ENCODE results near the gene THAP4. TPM values are rescaled to one million over a fixed set of nuclear protein-coding genes. Genes with fewer than 3 reads are reported as not detected.
"Not testable (repeated sequence)": the region's sequence is repeated elsewhere in the genome, so short reads cannot be mapped to it uniquely, and the experiment has no call there.

The THAP4 gene
- total and polyA plus RNA-seq, 5 donors = 74.2 to 126 (median 94.2) TPM

- H3K4me3 ChIP-seq (ENCODE audit: low read length); H3K27ac ChIP-seq (ENCODE audit: low read length); DNase-seq; H3K4me1 ChIP-seq (ENCODE audit: control insufficient read depth, insufficient read depth, low read length); intact Hi-C loops (cut with DNase I); H3K9me3 ChIP-seq (ENCODE audit: control insufficient read depth, low read length); H3K27me3 ChIP-seq (ENCODE audit: control insufficient read depth, insufficient read depth); ATAC-seq: not testable (repeated sequence)
- WGBS = 95% methylated on average over 24 of the region's 24 CpGs
Observed at GRCh38 chr2:241662731-241663130, 25.8 kb upstream of the THAP4 start.

- no peaks in the 10 kb centered on the region for H3K9me3 ChIP-seq (ENCODE audit: control insufficient read depth, low read length)
- 92% methylated on average over 14 of the region's 14 CpGs for WGBS
- no peak overlapping the region for H3K4me3 ChIP-seq (ENCODE audit: low read length)
- H3K4me1 ChIP-seq (ENCODE audit: control insufficient read depth, insufficient read depth, low read length) = no peaks in the 10 kb centered on the region
- DNase-seq = no peak
- H3K27ac ChIP-seq (ENCODE audit: low read length) = no peak overlapping the region
- ATAC-seq = no peak
- intact Hi-C loops (cut with DNase I) = no loop called here
- H3K27me3 ChIP-seq (ENCODE audit: control insufficient read depth, insufficient read depth) = no peaks in the 10 kb centered on the region
Observed at GRCh38 chr2:241660593-241661213, 23.7 kb upstream of the THAP4 start.

GRCh38 chr2:241659150-241659739 is 22.3 kb upstream of the THAP4 start:
- ATAC-seq (peak; percentile 27 to 53), DNase-seq (peak; percentile 60 to 86 (median 80))
- Histone ChIP-seq H3K9me3 (ENCODE audit: control insufficient read depth, low read length) (no peaks in the 10 kb centered on the region), H3K27me3 (ENCODE audit: control insufficient read depth, insufficient read depth) (no peaks in the 10 kb centered on the region), H3K4me3 (ENCODE audit: low read length) (no peak overlapping the region), H3K4me1 (ENCODE audit: control insufficient read depth, insufficient read depth, low read length) (no peaks in the 10 kb centered on the region), H3K27ac (ENCODE audit: low read length) (no peak overlapping the region)
- intact Hi-C loops (cut with DNase I) = no loop called here
- WGBS = 48% methylated on average over 26 of the region's 26 CpGs

DNA sequence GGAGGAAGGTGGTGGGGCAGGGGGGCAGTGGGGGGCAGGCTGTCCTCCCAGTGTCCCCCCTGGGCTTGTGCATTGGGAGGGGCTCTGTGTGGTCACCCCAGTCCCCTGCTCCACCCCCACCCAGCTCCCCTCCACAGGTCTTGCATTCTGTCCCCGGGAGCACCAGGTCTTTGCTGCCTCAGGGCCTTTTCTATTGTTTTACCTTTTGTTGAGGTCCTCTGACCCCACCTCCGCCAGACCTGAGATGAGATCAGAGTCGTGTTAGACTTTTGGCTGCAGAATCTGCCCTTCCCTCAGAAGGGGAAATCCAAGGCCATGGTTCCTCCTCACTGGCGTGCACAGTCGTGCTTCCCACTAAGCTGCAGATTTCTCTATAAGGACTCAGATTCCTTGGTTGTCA is 21.3 kb upstream of the THAP4 start:
- ATAC-seq (no peak), DNase-seq (no peak)
- Histone ChIP-seq H3K4me1 (ENCODE audit: control insufficient read depth, insufficient read depth, low read length) (no peaks in the 10 kb centered on the region), H3K4me3 (ENCODE audit: low read length) (no peak overlapping the region), H3K27ac (ENCODE audit: low read length) (no peak overlapping the region), H3K27me3 (ENCODE audit: control insufficient read depth, insufficient read depth) (no peaks in the 10 kb centered on the region), H3K9me3 (ENCODE audit: control insufficient read depth, low read length) (no peaks in the 10 kb centered on the region)
- intact Hi-C loops (cut with DNase I) = no loop called here
- WGBS = 77% methylated on average over 5 of the region's 5 CpGs

- WGBS = 90% methylated on average over 15 of the region's 15 CpGs
- no peaks in the 10 kb centered on the region for H3K27me3 ChIP-seq (ENCODE audit: control insufficient read depth, insufficient read depth)
- no peak overlapping the region for H3K4me3 ChIP-seq (ENCODE audit: low read length)
- no peak overlapping the region for H3K27ac ChIP-seq (ENCODE audit: low read length)
- no peaks in the 10 kb centered on the region for H3K4me1 ChIP-seq (ENCODE audit: control insufficient read depth, insufficient read depth, low read length)
- no peak for DNase-seq
- ATAC-seq = no peak
- no peaks in the 10 kb centered on the region for H3K9me3 ChIP-seq (ENCODE audit: control insufficient read depth, low read length)
- intact Hi-C loops (cut with DNase I) = no loop called here
Observed at GRCh38 chr2:241657786-241658254, 20.9 kb upstream of the THAP4 start.

DNA sequence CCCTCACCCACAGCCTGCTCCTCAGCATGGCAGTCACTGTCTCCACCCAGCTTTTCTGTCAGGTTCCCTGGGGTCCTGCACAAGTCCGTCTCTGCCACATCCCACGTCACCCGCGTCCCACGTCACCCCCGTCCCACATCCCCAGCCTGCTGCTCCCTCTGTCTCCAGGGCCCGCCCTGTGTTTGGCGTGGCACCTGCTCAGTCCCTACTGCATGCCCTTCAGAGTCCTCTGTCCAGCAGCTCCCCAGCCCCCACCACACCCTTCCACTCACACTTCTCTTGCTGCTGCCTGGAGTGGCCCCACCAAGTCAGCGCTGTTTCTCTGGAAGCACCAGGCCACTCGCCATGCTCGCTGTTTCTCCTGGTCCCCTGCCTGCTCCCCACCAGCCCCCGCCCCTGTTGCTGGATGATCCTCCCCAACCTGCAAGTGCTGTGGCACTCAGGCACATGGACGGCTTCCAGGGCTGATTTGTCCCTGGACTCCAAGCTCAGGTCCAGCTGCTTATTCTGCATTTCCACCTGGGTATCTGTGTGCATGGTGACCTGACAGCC is 19.3 kb upstream of the THAP4 start:
- Histone ChIP-seq H3K9me3 (ENCODE audit: control insufficient read depth, low read length) (no peaks in the 10 kb centered on the region), H3K27ac (ENCODE audit: low read length) (peak overlapping the region; percentile 61), H3K4me1 (ENCODE audit: control insufficient read depth, insufficient read depth, low read length) (no peaks in the 10 kb centered on the region), H3K4me3 (ENCODE audit: low read length) (no peak overlapping the region), H3K27me3 (ENCODE audit: control insufficient read depth, insufficient read depth) (no peaks in the 10 kb centered on the region)
- DNase-seq = peak in 2 of 3 donors; percentile 67 to 74
- peak; percentile 63 to 68 for ATAC-seq
- intact Hi-C loops (cut with DNase I) = no loop called here
- WGBS = 71% methylated on average over 13 of the region's 13 CpGs

- Histone ChIP-seq H3K27ac (ENCODE audit: low read length) (peak overlapping the region; percentile 61), H3K4me1 (ENCODE audit: control insufficient read depth, insufficient read depth, low read length) (no peaks in the 10 kb centered on the region), H3K9me3 (ENCODE audit: control insufficient read depth, low read length) (no peaks in the 10 kb centered on the region), H3K4me3 (ENCODE audit: low read length) (no peak overlapping the region), H3K27me3 (ENCODE audit: control insufficient read depth, insufficient read depth) (no peaks in the 10 kb centered on the region)
- ATAC-seq = no peak
- intact Hi-C loops (cut with DNase I) = no loop called here
- WGBS = 87% methylated on average over 17 of the region's 17 CpGs
- DNase-seq = peak in 1 of 3 donors; percentile 22
Observed at GRCh38 chr2:241655516-241656189, 18.7 kb upstream of the THAP4 start.

- H3K27me3 ChIP-seq (ENCODE audit: control insufficient read depth, insufficient read depth) = no peaks in the 10 kb centered on the region
- no peak overlapping the region for H3K4me3 ChIP-seq (ENCODE audit: low read length)
- no peaks in the 10 kb centered on the region for H3K9me3 ChIP-seq (ENCODE audit: control insufficient read depth, low read length)
- no peak for ATAC-seq
- 79% methylated on average over 12 of the region's 12 CpGs for WGBS
- H3K4me1 ChIP-seq (ENCODE audit: control insufficient read depth, insufficient read depth, low read length) = no peaks in the 10 kb centered on the region
- peak in 1 of 3 donors; percentile 17 for DNase-seq
- intact Hi-C loops (cut with DNase I) = no loop called here
- no peak overlapping the region for H3K27ac ChIP-seq (ENCODE audit: low read length)
Observed at GRCh38 chr2:241654551-241654950, 17.6 kb upstream of the THAP4 start.

DNA sequence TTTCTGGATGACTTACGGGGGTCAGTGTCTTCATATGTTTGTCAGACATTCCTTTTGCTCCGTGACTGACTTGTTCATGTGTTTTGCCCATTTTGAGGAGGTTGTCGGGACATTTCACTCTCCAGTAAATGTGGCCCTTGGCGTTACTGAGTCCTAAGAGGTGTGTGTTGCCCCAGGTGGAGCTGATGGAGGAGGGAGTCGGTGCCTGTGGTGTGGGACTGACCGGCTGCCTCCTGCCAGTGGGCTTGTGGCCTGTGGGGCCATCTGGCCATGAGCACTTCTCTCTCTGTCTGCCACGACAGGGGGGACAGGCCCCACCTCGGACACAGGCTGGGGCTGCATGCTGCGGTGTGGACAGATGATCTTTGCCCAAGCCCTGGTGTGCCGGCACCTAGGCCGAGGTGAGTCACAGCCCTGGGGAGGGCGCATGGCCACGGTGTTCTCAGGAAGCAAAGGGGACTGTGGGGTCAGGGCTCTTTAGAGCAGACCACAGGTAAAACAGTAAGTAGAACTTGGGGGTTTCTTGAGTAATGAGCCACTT is 16.3 kb upstream of the THAP4 start:
- ATAC-seq = no peak
- Histone ChIP-seq H3K27ac (ENCODE audit: low read length) (no peak overlapping the region), H3K9me3 (ENCODE audit: control insufficient read depth, low read length) (no peaks in the 10 kb centered on the region), H3K27me3 (ENCODE audit: control insufficient read depth, insufficient read depth) (no peaks in the 10 kb centered on the region), H3K4me1 (ENCODE audit: control insufficient read depth, insufficient read depth, low read length) (no peaks in the 10 kb centered on the region), H3K4me3 (ENCODE audit: low read length) (no peak overlapping the region)
- 96% methylated on average over 13 of the region's 13 CpGs for WGBS
- DNase-seq = peak in 1 of 3 donors; percentile 33
- intact Hi-C loops (cut with DNase I) = no loop called here

DNA sequence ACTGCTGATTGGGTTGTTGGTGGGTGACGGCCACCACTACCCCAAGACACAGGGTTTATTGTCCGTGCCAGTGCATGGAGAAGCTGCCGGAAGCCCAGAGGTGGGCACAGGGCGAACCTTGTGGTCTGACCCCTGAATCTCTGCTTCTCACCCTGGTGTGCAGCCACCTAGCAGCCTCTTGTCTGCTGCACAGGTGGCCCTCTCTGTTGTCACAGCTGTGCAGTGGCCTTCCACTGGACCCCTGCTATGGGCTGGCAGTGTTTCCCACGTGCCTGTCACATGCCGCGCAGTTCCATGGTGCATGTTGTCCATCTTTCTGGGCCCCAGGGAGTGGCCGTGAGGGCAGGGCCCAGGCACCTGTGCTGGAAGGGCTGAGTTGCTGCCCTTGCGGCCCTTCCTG is 15.8 kb upstream of the THAP4 start:
- Histone ChIP-seq H3K27me3 (ENCODE audit: control insufficient read depth, insufficient read depth) (no peaks in the 10 kb centered on the region), H3K27ac (ENCODE audit: low read length) (no peak overlapping the region), H3K4me3 (ENCODE audit: low read length) (no peak overlapping the region), H3K4me1 (ENCODE audit: control insufficient read depth, insufficient read depth, low read length) (no peaks in the 10 kb centered on the region), H3K9me3 (ENCODE audit: control insufficient read depth, low read length) (no peaks in the 10 kb centered on the region)
- intact Hi-C loops (cut with DNase I) = no loop called here
- WGBS = 96% methylated on average over 9 of the region's 9 CpGs
- ATAC-seq (no peak), DNase-seq (peak in 1 of 3 donors; percentile 24)

GRCh38 chr2:241652142-241652541 is 15.2 kb upstream of the THAP4 start:
- 95% methylated on average over 9 of the region's 9 CpGs for WGBS
- Histone ChIP-seq H3K27me3 (ENCODE audit: control insufficient read depth, insufficient read depth) (no peaks in the 10 kb centered on the region), H3K9me3 (ENCODE audit: control insufficient read depth, low read length) (no peaks in the 10 kb centered on the region), H3K27ac (ENCODE audit: low read length) (no peak overlapping the region), H3K4me1 (ENCODE audit: control insufficient read depth, insufficient read depth, low read length) (no peaks in the 10 kb centered on the region), H3K4me3 (ENCODE audit: low read length) (no peak overlapping the region)
- ATAC-seq (no peak), DNase-seq (peak in 1 of 3 donors; percentile 18)
- intact Hi-C loops (cut with DNase I) = no loop called here

Data from right cardiac atrium (tissue), 5 donors.